TTC549 (cell line): ENCODE data around the gene ZDHHC18.
"Not testable (repeated sequence)": the region's sequence is repeated elsewhere in the genome, so short reads cannot be mapped to it uniquely, and the experiment has no call there.

Source experiments
- FAIRE-seq: peaks from 2 replicates; lab custom pipeline; 2012; peaks lifted over from hg19 to GRCh38; lab: Jason Lieb, UNC

The ZDHHC18 gene

GRCh38 chr1:26791626-26792025 is 34.9 kb upstream of the ZDHHC18 start:
- FAIRE-seq = no peak

GRCh38 chr1:26792924-26793323 is 33.6 kb upstream of the ZDHHC18 start:
- no peak for FAIRE-seq

- FAIRE-seq = no peak
Measured at GRCh38 chr1:26794391-26794790, 32.1 kb upstream of the ZDHHC18 start.

- FAIRE-seq = no peak
Measured at GRCh38 chr1:26797627-26798026, 28.9 kb upstream of the ZDHHC18 start.

GRCh38 chr1:26799479-26800142 is 26.9 kb upstream of the ZDHHC18 start:
- FAIRE-seq = no peak

- FAIRE-seq = not testable (repeated sequence)
Measured at GRCh38 chr1:26803932-26804331, 22.6 kb upstream of the ZDHHC18 start.

- FAIRE-seq = peak; percentile 3
Measured at GRCh38 chr1:26810105-26810504, 16.4 kb upstream of the ZDHHC18 start.

- no peak for FAIRE-seq
Measured at GRCh38 chr1:26811057-26811456, 15.4 kb upstream of the ZDHHC18 start.

- no peak for FAIRE-seq
Measured at GRCh38 chr1:26811708-26812107, 14.8 kb upstream of the ZDHHC18 start.

GRCh38 chr1:26814377-26814776 is 12.1 kb upstream of the ZDHHC18 start:
- no peak for FAIRE-seq

- FAIRE-seq = no peak
Measured at GRCh38 chr1:26814893-26815292, 11.6 kb upstream of the ZDHHC18 start.

- FAIRE-seq = no peak
Measured at GRCh38 chr1:26820784-26821269, 5.7 kb upstream of the ZDHHC18 start.

GRCh38 chr1:26822737-26823395 is 3.6 kb upstream of the ZDHHC18 start:
- FAIRE-seq = no peak

GRCh38 chr1:26824731-26825130 is 1.8 kb upstream of the ZDHHC18 start:
- no peak for FAIRE-seq

- no peak for FAIRE-seq
Measured at GRCh38 chr1:26827106-26827604, 667 bp downstream of the ZDHHC18 start.

- no peak for FAIRE-seq
Measured at GRCh38 chr1:26827663-26828062, 1.2 kb downstream of the ZDHHC18 start.

- no peak for FAIRE-seq
Measured at GRCh38 chr1:26828411-26828991, 2.0 kb downstream of the ZDHHC18 start.

- no peak for FAIRE-seq
Measured at GRCh38 chr1:26829184-26829911, 2.9 kb downstream of the ZDHHC18 start.

GRCh38 chr1:26831059-26831458 is 4.6 kb downstream of the ZDHHC18 start:
- no peak for FAIRE-seq

GRCh38 chr1:26831546-26832248 is 5.2 kb downstream of the ZDHHC18 start:
- FAIRE-seq = no peak

GRCh38 chr1:26832249-26832960 is 5.9 kb downstream of the ZDHHC18 start:
- no peak for FAIRE-seq
